Inflammatory macrophage treated with lipopolysaccharide for 4 hours (primary cell): ENCODE results near the gene KCNH5.
"Not testable (repeated sequence)": the region's sequence is repeated elsewhere in the genome, so short reads cannot be mapped to it uniquely, and the experiment has no call there.

ENCODE experiments used
- DNase-seq: peaks from one replicate; pipeline ENCODE4 v3.0.0-alpha.2; 2020

The KCNH5 gene

DNA sequence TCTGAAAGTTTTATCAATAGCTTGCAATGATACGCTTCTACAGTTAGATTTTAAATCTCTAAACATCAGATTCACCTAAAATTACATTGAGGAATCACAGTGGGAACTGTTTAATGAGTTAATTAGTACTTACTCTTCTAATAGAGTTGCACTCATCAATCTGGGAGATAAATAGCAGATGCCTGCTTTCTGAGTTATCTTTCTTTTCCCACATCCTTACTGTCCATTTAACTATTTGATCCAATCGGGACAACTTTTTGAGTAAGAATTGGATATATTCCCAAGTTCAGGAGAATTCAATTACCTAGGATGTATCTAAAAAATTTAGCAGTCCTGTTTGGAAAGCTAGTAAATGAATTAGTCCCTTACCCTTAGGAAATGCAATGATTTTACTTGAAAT lies 162.3 kb downstream of the KCNH5 start:
- DNase-seq, result no peak

DNA sequence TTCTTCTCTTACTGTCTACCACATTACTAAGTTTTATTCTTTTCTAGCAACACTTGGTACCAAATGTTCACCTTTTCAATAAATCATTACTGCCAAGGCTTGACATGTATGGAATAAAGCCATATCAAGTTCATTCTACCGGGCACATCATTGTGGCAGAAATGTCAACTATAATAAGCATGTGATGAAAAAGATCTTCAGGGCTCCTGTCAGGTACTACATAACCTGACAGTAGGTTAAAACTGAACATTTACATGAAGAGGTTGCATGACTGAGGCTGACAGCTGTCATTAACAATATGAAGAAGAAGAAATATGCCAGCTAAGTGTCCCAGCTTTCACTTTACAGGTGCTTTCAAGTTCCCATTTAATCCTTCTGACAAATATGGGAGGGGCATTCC lies 178.9 kb downstream of the KCNH5 start:
- no peak for DNase-seq

DNA sequence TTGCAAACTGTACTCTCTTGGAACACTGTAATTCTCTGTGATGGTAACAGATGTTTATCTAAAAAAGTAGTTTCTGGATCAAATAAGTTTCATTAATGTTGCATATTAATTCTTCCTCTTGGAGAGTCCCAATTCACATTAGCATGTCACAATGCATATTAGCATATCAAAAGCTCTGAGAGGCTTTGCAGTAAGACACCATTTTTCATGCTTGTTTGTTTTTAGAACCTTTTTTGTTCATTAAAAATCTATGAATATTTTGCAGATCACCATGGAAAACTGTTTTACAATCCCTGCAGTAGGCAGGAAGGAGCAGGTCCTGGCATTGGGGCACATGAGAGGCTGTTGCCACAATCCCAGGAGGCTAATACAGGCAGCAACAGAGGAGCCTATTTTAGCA lies 180.7 kb downstream of the KCNH5 start:
- no peak for DNase-seq

DNA sequence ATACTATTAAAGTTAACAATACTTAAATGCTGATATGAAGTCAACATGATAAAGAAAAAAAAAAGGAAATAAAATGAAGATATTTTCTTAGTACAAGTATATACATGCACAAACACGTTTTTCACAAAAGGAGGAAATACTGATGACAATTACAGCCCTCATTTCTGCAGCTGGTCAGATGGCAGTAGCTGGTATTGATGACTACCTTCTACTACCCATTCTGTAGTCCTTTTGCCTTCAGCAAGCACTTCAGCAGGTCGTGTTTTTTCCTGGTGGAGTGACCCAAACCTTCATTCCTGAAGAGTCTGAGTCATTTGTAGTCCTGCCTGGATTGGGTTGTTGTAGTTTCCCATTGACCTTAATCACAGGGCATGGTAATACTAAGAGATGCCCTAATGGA lies 187.2 kb downstream of the KCNH5 start:
- not testable (repeated sequence) for DNase-seq

DNA sequence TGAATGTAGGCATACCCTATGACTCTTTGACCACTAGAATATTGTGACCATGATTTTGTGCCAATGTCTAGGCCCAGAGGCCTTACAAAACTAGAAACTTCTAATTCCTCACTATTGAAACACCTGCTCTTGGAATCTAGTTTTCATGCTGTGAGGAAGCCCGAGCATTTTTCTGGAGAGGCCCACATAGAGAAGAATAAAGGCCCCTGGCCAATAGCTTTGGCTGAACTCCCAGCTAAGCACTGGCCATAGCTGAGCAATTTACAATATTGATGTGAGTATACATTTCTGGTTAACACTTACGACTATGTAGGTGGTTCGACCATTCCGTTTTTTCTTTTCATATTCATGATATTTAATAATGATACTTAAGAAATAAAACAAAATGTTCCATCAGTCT lies 190.3 kb downstream of the KCNH5 start:
- no peak for DNase-seq

DNA sequence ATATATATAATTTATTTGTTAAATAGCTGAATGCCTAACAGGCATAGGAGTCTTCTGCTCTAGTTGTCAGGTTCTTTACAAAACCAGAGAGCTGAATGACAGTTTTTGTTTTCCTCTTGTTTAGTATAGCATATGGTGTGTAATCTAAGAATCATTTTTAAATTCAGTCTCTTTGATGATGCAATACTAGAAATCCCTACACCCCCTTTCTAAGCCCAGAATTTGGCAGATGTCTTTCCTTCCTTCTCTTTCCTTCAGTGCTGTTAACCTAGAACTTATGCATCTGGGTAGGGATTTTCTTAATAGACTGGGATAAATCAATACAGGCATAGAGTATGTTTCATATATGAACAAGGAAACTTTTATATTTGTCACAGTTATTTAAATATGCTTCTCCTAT lies 198.1 kb downstream of the KCNH5 start:
- no peak for DNase-seq

DNA sequence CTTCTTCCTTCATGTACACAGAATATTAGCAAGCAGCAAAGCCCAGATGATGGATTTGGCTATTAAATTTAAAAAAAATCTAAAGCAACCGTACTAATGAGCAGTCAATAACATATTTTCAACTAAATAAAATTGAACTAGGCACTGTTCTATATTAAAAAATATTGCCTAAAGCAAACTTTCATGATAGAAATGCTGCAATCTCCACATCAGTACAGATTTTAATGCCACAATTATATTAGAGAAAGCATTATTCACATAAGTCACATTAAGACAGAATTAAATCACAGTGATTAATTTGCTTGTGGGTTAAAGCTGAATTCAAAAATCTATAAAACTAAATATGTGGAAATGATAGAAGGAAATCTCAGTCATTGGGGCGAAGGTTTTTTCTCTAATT lies 200.7 kb downstream of the KCNH5 start:
- no peak for DNase-seq

DNA sequence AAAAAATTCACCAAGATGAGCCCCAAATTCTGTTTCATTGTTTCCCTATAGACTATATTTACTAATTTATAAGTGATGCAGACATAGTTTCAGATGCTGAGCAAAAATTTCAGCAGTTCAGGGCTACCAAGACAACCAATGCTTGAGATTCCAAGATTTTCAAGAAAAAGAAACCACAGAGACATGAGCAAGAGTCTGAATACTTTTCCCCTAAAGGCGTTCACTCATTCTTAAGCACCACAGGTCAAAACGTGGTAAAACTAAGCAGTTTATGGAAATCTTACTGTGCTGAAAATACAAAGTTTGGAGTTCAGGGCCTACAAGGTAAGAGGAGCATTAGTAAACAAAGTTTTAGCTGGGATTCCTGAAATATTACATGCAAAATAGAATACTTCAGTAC lies 221.2 kb downstream of the KCNH5 start:
- no peak for DNase-seq

DNA sequence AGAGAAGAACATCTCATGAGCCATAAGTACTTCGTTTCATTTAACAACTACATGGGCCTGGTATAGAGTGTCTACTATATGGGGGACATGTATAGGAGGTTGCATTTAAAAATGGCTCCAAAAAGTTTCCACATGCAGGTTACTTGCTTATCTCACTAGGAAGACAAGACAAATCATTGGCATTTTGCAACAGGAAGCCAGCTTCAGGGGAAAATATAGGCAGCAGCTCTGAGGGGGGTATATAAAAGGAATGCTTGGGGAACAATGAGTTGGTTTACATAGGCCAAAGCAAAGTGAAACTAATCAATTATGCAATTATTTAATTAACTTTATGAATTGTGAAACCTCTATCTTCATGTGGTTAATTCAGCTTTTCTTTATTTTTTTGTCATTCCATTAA lies 225.3 kb downstream of the KCNH5 start:
- DNase-seq, result no peak

DNA sequence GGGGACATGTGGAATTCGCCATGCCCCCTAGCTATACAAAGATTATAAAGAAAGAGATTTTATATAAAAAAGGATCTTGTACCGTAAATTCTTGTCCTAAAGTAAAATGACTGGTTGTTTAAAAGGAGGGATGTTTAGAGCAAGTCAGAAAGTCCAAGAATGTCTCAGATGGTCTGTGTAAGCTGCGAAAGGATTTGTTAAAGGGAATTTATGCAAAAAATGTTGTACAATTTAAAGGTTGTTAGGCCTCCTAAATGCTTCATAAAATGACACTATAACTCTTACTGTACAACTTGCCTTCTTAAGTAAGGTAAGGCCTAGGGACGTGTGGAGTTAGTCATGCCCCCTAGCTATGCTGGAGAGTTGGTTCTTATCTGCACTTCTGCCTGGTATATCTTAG lies 237.6 kb downstream of the KCNH5 start:
- no peak for DNase-seq

DNA sequence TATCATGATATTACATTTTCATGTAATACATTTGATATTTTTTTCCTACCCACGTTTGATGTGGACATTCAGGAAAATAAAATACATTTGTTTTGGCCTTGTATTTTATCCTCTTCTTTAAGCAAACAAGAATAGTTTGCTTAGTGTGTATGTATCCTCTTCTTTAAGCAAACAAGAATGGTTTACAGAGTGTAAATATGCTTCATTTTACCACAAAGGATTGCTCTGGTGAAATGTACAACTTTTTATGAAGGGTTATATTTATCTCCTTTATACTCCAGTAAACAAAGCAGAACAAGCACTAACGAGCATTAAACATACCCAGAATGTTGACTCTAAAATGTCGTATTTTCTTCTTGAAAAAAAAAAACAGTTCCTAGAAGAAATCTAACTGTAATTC lies 244.7 kb downstream of the KCNH5 start:
- no peak for DNase-seq

DNA sequence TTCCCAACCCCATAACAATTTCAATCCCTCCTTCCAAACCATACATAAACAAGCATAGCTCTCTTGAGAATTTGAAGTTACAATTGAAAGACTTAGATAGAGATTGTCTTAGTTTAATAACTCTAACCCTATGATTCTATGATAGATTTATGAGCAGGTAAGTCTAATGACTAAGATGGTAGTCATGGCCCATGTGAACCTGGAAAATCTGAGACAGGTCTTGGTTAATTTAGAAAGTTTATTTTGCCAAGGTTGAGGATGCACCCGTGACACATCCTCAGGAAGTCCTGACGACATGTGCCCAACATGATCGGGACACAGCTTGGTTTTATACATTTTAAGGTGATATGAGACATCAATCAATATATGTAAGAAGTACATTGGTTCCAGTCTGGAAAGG lies 248.8 kb downstream of the KCNH5 start:
- DNase-seq, result no peak

DNA sequence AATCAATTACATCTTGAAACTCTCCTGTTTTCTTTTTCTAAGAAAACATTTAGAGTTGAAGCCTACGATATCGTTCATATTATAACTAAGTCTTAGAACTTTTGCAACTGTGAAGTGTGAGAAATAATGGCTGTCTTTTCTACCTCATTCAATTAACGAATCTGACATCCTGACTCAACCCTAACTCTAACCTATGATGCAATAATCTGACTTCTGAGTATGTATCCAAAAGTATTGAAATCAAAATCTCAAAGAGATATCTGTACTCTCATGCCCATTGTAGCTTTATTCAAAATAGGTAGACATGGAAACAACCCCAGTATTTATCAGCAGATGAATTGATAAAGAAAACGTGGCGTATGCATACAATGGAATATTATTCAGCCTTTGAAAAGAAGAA lies 252.7 kb downstream of the KCNH5 start:
- DNase-seq, result no peak

DNA sequence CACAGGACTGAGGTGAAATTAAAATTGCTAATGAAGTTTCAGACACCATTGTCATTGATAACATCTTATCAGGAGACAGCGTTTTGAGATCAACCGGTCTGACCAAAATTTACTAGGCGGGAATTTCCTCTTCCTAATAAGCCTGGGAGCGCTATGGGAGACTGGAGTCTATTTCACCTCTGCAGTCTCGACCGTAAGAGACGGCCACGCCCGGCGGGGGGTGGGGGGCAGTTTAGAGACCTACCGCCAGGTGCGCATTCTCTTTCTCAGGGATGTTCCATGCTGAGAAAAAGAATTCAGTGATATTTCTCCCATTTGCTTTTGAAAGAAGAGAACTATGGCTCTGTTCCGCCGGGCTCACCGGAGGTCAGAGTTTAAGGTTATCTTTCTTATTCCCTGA lies 263.9 kb downstream of the KCNH5 start:
- DNase-seq, result not testable (repeated sequence)

DNA sequence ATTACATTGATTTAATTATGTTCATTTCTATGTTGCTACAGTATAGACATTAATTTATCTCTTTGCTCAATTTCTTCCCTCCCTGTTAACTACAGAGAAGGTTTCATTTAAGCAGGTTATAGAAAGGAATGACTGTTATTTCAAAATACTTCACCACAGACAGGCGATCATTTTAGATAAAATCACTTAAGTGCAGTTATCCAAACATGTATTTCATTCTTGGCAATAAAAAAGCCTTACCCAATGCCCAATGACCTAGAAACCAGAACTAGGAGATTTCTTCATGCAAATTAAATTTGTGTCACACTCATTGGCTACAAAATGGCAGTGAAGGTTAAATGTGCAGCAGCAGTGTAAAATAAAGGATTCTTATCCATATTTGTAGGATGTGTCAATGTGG lies 266.4 kb downstream of the KCNH5 start:
- no peak for DNase-seq

DNA sequence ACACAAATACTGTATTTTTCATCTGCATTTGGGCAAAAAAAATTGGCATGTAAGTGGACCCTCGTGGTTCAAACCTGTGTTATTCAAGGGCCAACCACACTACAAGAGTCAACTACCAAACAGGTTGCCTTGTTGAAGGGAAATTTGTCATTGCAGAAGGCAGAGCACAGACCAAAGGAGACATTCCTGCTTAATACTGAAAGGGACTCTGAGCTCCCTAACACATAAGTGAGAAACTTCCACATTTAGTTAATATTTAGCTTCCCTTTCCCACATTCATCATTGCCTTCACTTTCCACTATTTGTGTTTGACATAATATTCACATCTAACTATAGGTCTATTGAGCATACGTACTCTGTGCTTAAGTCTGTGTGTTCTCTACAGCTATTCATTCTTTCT lies 266.9 kb downstream of the KCNH5 start:
- no peak for DNase-seq

DNA sequence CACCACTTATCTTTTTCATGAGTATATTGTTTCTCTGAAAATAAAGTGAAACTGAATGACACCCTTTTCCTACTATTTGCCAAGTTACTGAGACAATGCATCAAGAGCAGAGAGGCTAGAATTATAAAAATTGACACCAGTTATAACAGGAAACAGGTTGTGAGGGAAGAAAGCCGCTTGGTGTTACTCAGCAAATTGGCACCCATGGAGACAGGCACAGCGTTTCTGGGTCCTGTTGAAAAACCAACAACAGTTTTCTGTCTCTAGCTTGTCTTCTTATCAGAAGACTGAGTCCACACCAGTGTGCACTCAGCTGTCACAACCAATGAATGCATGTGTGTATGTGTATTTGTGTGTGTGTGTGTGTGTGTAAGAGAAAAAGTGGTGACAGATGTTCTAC lies 267.7 kb downstream of the KCNH5 start:
- DNase-seq, result no peak

DNA sequence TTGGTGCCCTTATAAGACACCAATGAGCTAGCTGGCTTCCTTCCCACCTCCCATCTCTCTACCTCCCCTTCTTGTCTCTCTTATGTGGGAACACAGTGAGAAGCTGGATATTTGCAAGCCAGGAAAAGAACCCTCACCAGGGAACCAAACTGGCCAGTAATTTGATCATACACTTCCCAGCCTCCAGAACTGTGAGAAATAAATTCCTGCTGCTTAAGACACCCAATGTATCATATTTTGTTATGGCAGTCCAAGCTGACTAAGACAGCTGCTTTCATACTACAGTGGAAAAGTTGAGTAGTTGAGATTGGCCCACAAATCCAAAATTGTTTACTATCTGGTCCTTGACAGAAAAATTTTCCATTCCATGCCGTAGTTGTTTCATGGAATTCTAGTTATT lies 269.0 kb downstream of the KCNH5 start:
- no peak for DNase-seq

DNA sequence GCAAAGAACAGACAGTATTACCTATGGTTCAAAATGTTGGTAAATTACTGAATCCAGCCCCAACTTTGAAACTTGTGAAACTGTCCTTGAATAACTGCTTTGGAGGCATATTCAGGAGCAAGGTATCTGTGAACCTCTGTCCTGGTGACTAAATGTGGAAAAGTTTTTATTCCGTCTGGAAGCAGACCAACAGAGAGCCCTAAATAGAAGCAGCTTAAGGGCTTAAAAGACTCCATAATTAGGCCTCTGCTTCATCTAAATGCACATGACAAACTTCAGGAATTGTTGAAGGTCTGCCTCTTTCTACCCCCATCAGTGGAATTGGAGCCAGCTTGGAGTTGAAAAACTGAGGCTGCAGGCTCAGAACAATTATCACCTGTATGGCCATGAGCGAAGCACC lies 276.5 kb downstream of the KCNH5 start:
- no peak for DNase-seq

DNA sequence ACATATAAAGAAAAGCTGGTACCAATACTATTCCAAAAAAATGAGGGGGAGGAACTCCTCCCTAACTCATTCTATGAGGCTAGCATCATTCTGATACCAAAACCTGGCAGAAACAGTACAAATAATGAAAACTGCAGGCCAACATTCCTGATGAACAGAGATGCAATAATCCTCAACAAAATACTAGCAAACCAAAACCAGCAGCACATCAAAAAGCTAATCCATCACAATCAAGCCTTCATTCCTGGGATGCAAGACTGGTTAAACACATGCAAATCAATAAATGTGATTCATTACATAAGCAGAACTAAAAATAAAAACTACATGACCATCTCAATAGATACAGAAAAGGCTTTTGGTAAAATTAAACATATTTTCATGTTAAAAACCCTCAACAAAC lies 281.3 kb downstream of the KCNH5 start:
- DNase-seq, result no peak

DNA sequence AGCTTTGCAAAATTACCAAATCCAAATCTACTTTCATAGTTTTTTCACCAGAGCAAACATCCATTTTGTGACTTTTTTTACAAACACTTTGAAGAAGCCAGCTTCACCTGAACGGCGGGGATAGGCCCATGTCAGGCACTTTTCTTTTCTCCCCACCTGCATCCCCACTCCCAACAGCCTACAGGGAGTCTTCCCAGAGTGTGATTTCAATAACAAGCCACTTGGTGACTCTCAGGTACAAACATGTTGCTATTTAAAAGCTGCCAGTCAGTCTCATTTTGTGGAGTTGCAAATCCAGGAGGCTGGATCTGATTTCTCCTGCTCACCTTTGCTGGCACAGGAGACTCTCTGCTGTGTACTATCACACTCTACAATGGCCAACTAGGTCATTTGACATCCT lies 285.5 kb downstream of the KCNH5 start:
- DNase-seq, result no peak

DNA sequence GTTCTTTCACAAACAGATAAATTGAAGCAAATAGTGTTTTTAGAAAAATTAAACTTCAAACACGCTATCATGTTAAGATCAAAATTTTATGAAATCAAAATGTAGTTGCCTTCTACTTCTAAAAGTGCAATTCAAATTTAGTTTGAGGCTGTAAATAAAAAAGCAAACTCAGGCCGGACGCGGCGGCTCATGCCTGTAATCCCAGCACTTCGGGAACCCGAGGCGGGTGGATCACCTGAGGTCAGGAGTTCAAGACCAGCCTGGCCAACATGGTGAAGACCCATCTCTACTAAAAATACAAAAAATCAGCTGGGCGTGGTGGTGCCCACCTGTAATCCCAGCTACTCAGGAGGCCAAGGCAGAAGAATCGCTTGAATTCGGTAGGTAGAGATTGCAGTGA lies 298.4 kb downstream of the KCNH5 start:
- not testable (repeated sequence) for DNase-seq

DNA sequence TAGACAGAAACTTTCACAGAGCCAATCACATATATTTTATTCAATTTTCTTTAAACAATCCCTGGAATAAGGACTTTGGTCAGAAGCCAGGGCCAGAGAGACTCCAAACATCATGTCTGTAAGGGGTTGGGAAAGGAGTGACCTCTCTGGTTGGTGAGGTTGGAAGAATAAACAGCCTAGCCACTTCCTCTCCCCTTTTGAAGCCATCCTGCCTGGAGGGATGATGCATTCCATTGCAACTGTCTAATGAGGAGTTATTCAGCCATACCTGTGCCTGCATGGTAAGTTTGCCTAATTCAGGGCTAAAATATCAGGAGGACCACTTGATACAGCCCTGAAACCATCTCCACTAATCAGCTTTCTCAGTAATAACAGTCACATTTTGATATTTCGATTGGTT lies 299.8 kb downstream of the KCNH5 start:
- no peak for DNase-seq

DNA sequence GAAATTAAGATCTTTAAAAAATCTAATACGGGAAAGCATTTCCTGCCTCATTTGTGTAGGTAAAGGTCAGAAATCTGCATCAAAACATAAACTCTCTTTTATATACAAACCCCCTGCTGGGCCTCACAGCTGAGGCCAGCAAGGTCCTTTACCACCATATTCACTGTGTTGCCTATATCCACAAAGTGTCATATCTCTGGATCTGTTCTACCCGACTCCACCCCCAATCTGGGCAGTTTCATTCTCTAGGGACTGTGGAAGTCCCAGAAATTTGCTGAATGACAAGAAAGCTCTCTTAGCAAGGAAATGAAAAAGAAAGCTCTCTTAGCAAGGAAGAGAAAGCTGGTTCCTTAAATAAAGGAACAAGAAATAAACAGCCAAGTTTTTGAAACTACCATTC lies 301.7 kb downstream of the KCNH5 start:
- no peak for DNase-seq

DNA sequence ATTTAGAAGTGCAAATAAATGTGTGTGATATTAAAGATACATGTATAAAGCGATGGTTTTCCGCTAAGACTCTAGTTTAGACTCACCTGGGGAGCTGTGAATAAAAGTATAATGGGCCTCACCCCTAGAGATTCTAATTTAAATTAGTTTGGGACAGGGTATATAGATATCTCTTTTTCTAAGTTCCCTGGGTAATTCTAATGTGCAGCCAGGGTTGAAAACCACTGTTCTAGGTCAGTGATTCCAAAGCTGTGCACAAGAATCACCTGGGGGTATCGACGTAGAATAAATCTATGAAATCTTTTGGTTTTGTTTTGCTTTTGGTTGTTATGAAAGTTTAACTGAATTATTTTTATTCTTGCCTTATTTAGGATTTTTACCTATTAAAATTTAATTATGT lies 302.1 kb downstream of the KCNH5 start:
- no peak for DNase-seq

DNA sequence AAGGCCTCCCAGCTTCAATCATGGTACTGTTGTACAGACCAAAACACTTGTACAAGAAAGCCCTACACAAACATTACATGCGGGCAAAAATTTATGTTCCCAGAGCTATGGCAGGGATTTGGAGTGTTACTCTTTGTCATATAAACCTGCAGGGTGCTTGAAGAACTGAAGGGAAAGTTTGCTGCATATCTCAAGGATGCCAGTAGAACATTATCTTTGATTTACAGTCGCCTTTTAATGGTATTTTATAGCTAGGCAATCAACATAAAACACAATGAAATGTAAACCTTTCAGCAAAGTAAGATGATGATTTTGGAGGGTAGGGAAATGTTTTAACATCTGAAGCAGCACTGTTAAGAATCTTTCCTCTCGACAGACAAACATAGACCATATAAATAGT lies 305.6 kb downstream of the KCNH5 start:
- DNase-seq, result no peak
